ENCODE data around the gene KCNQ1.

KCNQ1 gene

GRCh38 chr11:2806351-2807024, 361.7 kb downstream of the KCNQ1 start:
- Histone ChIP-seq H3K4me1 (ENCODE audit: insufficient read depth, low read length, severe bottlenecking) (no peaks in the 10 kb centered on the region), H4K20me1 (ENCODE audit: insufficient read depth, low read length) (no peaks in the 10 kb centered on the region), H3K9me2 (ENCODE audit: low read depth, low read length) (no peaks in the 10 kb centered on the region), H3K36me3 (ENCODE audit: insufficient read depth, low read length) (no peaks in the 10 kb centered on the region), H3K9ac (ENCODE audit: low read length) (no peak overlapping the region), H3K27me3 (ENCODE audit: insufficient read depth, low read length) (no peaks in the 10 kb centered on the region; the same call in 1 of the 2 replicates), H3K27ac (ENCODE audit: low read depth, low read length, poor library complexity, severe bottlenecking) (no peak overlapping the region), H3F3A (ENCODE audit: insufficient read depth, low read length) (no peaks in the 10 kb centered on the region), H3K79me2 (ENCODE audit: insufficient read depth, low read length) (no peaks in the 10 kb centered on the region), H2AFZ (ENCODE audit: low read length) (no peak overlapping the region), H3K4me3 (ENCODE audit: low read depth, low read length, poor library complexity, severe bottlenecking) (no peak overlapping the region), H3K4me2 (ENCODE audit: low read length) (no peak overlapping the region), H3K9me3 (ENCODE audit: low read length) (no peaks in the 10 kb centered on the region)
- TF ChIP-seq, protein P1, sequence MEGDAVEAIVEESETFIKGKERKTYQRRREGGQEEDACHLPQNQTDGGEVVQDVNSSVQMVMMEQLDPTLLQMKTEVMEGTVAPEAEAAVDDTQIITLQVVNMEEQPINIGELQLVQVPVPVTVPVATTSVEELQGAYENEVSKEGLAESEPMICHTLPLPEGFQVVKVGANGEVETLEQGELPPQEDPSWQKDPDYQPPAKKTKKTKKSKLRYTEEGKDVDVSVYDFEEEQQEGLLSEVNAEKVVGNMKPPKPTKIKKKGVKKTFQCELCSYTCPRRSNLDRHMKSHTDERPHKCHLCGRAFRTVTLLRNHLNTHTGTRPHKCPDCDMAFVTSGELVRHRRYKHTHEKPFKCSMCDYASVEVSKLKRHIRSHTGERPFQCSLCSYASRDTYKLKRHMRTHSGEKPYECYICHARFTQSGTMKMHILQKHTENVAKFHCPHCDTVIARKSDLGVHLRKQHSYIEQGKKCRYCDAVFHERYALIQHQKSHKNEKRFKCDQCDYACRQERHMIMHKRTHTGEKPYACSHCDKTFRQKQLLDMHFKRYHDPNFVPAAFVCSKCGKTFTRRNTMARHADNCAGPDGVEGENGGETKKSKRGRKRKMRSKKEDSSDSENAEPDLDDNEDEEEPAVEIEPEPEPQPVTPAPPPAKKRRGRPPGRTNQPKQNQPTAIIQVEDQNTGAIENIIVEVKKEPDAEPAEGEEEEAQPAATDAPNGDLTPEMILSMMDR (IDR thresholded peaks at IDR 0.05; ENCODE audit: low read length): no peak
- no peak for TF ChIP-seq EZH2 (IDR thresholded peaks at IDR 0.05; ENCODE audit: borderline replicate concordance, low read length)

- Histone ChIP-seq H3K27ac (ENCODE audit: low read depth, low read length, poor library complexity, severe bottlenecking) (no peak overlapping the region), H3K27me3 (ENCODE audit: insufficient read depth, low read length) (no peaks in the 10 kb centered on the region; the same call in 1 of the 2 replicates), H3K79me2 (ENCODE audit: insufficient read depth, low read length) (no peaks in the 10 kb centered on the region), H3F3A (ENCODE audit: insufficient read depth, low read length) (no peaks in the 10 kb centered on the region), H2AFZ (ENCODE audit: low read length) (no peak overlapping the region), H3K4me2 (ENCODE audit: low read length) (no peak overlapping the region), H4K20me1 (ENCODE audit: insufficient read depth, low read length) (no peaks in the 10 kb centered on the region), H3K9me2 (ENCODE audit: low read depth, low read length) (no peaks in the 10 kb centered on the region), H3K9me3 (ENCODE audit: low read length) (no peaks in the 10 kb centered on the region), H3K36me3 (ENCODE audit: insufficient read depth, low read length) (no peaks in the 10 kb centered on the region), H3K4me1 (ENCODE audit: insufficient read depth, low read length, severe bottlenecking) (no peaks in the 10 kb centered on the region), H3K4me3 (ENCODE audit: low read depth, low read length, poor library complexity, severe bottlenecking) (no peak overlapping the region), H3K9ac (ENCODE audit: low read length) (no peak overlapping the region)
- TF ChIP-seq, protein P1 (IDR thresholded peaks at IDR 0.05; ENCODE audit: low read length): no peak
- TF ChIP-seq EZH2 (IDR thresholded peaks at IDR 0.05; ENCODE audit: borderline replicate concordance, low read length): no peak
Observed at GRCh38 chr11:2807025-2807681, 362.3 kb downstream of the KCNQ1 start.

GRCh38 chr11:2807801-2808241, 363.0 kb downstream of the KCNQ1 start:
- Histone ChIP-seq H3K9me3 (ENCODE audit: low read length) (no peaks in the 10 kb centered on the region), H3F3A (ENCODE audit: insufficient read depth, low read length) (no peaks in the 10 kb centered on the region), H3K4me3 (ENCODE audit: low read depth, low read length, poor library complexity, severe bottlenecking) (no peak overlapping the region), H3K27me3 (ENCODE audit: insufficient read depth, low read length) (no peaks in the 10 kb centered on the region; the same call in 1 of the 2 replicates), H4K20me1 (ENCODE audit: insufficient read depth, low read length) (no peaks in the 10 kb centered on the region), H3K4me1 (ENCODE audit: insufficient read depth, low read length, severe bottlenecking) (no peaks in the 10 kb centered on the region), H3K79me2 (ENCODE audit: insufficient read depth, low read length) (no peaks in the 10 kb centered on the region), H3K36me3 (ENCODE audit: insufficient read depth, low read length) (no peaks in the 10 kb centered on the region), H2AFZ (ENCODE audit: low read length) (no peak overlapping the region), H3K4me2 (ENCODE audit: low read length) (no peak overlapping the region), H3K9me2 (ENCODE audit: low read depth, low read length) (no peaks in the 10 kb centered on the region), H3K27ac (ENCODE audit: low read depth, low read length, poor library complexity, severe bottlenecking) (no peak overlapping the region), H3K9ac (ENCODE audit: low read length) (no peak overlapping the region)
- TF ChIP-seq, protein P1 (IDR thresholded peaks at IDR 0.05; ENCODE audit: low read length): no peak
- TF ChIP-seq EZH2 (IDR thresholded peaks at IDR 0.05; ENCODE audit: borderline replicate concordance, low read length): no peak
